ENCODE data around the gene ICE2.

GRCh38 chr15:60376677-60377095, 102.3 kb downstream of the ICE2 start:
- TF ChIP-seq CTCF (IDR thresholded peaks at IDR 0.05), result no peak
- TF ChIP-seq POLR2A (IDR thresholded peaks at IDR 0.05), result no peak

Measured in uterus (tissue), 2 donors.